ENCODE measurements around the gene CKS1B.

The CKS1B gene

GRCh38 chr1:155015527-155016230 lies 41.2 kb downstream of the CKS1B start:
- no peak for DNase-seq (ENCODE audit: low spot score)

- DNase-seq (ENCODE audit: low spot score) = peak; percentile 63
Observed at GRCh38 chr1:155016231-155016831, 41.9 kb downstream of the CKS1B start.

GRCh38 chr1:155017041-155017945 lies 42.8 kb downstream of the CKS1B start:
- DNase-seq (ENCODE audit: low spot score) = peak; percentile 84

GRCh38 chr1:155017946-155018316 lies 43.5 kb downstream of the CKS1B start:
- DNase-seq (ENCODE audit: low spot score) = no peak

GRCh38 chr1:155018617-155019348 lies 44.3 kb downstream of the CKS1B start:
- DNase-seq (ENCODE audit: low spot score) = no peak

GRCh38 chr1:155019377-155020245 lies 45.1 kb downstream of the CKS1B start:
- no peak for DNase-seq (ENCODE audit: low spot score)

- no peak for DNase-seq (ENCODE audit: low spot score)
Observed at GRCh38 chr1:155022136-155022926, 47.9 kb downstream of the CKS1B start.

- no peak for DNase-seq (ENCODE audit: low spot score)
Observed at GRCh38 chr1:155022927-155023236, 48.4 kb downstream of the CKS1B start.

GRCh38 chr1:155023627-155024026 lies 49.1 kb downstream of the CKS1B start:
- no peak for DNase-seq (ENCODE audit: low spot score)

GRCh38 chr1:155024315-155024714 lies 49.8 kb downstream of the CKS1B start:
- DNase-seq (ENCODE audit: low spot score) = no peak

GRCh38 chr1:155026154-155026553 lies 51.7 kb downstream of the CKS1B start:
- no peak for DNase-seq (ENCODE audit: low spot score)

- DNase-seq (ENCODE audit: low spot score) = no peak
Observed at GRCh38 chr1:155026588-155026987, 52.1 kb downstream of the CKS1B start.
